ENCODE measurements around the gene AKAP11. TPM values are rescaled to one million over a fixed set of nuclear protein-coding genes. Genes with fewer than 3 reads are reported as not detected.
A peak's percentile ranks its signal among the peaks of the same experiment; 100 is the strongest.
"Not testable (repeated sequence)": the region's sequence is repeated elsewhere in the genome, so short reads cannot be mapped to it uniquely, and the experiment has no call there.

AKAP11 gene
- 11.8 and 12.6 TPM in 2 replicates for total RNA-seq (2014; rRNA removed; shearing (Covaris generic))
- 9.0 and 11.7 TPM in 2 replicates for polyA plus RNA-seq (2014; cell fraction: nucleus; rRNA removed)

GRCh38 chr13:42272115-42272803 is at the start of gene AKAP11:
AKAP11 (plus strand) TSS chr13:42272152; CDS start chr13:42286349, 14,197 bp downstream.
- DNase-seq (ENCODE audit: extremely low read depth, low read depth), result no peak

GRCh38 chr13:42223681-42224080 is 48.3 kb upstream of the AKAP11 start:
- DNase-seq (ENCODE audit: extremely low read depth, low read depth), result no peak

- DNase-seq (ENCODE audit: extremely low read depth, low read depth), result no peak
Observed at GRCh38 chr13:42225051-42225450, 46.9 kb upstream of the AKAP11 start.

- not testable (repeated sequence) for DNase-seq (ENCODE audit: extremely low read depth, low read depth)
Observed at GRCh38 chr13:42226759-42227158, 45.2 kb upstream of the AKAP11 start.

- DNase-seq (ENCODE audit: extremely low read depth, low read depth), result no peak
Observed at GRCh38 chr13:42228527-42228926, 43.4 kb upstream of the AKAP11 start.

GRCh38 chr13:42229287-42229686 is 42.7 kb upstream of the AKAP11 start:
- DNase-seq (ENCODE audit: extremely low read depth, low read depth), result no peak

GRCh38 chr13:42232671-42233070 is 39.3 kb upstream of the AKAP11 start:
- no peak for DNase-seq (ENCODE audit: extremely low read depth, low read depth)

GRCh38 chr13:42233726-42234125 is 38.2 kb upstream of the AKAP11 start:
- no peak for DNase-seq (ENCODE audit: extremely low read depth, low read depth)

- DNase-seq (ENCODE audit: extremely low read depth, low read depth), result no peak
Observed at GRCh38 chr13:42239161-42239560, 32.8 kb upstream of the AKAP11 start.

- DNase-seq (ENCODE audit: extremely low read depth, low read depth), result no peak
Observed at GRCh38 chr13:42239644-42240043, 32.3 kb upstream of the AKAP11 start.

GRCh38 chr13:42246541-42246940 is 25.4 kb upstream of the AKAP11 start:
- DNase-seq (ENCODE audit: extremely low read depth, low read depth), result no peak

- DNase-seq (ENCODE audit: extremely low read depth, low read depth), result no peak
Observed at GRCh38 chr13:42247883-42248282, 24.1 kb upstream of the AKAP11 start.

GRCh38 chr13:42255886-42256285 is 16.1 kb upstream of the AKAP11 start:
- no peak for DNase-seq (ENCODE audit: extremely low read depth, low read depth)

GRCh38 chr13:42258747-42259146 is 13.2 kb upstream of the AKAP11 start:
- no peak for DNase-seq (ENCODE audit: extremely low read depth, low read depth)

- DNase-seq (ENCODE audit: extremely low read depth, low read depth), result no peak
Observed at GRCh38 chr13:42259515-42259914, 12.4 kb upstream of the AKAP11 start.

GRCh38 chr13:42260903-42261654 is 10.9 kb upstream of the AKAP11 start:
- DNase-seq (ENCODE audit: extremely low read depth, low read depth), result no peak

GRCh38 chr13:42266473-42266872 is 5.5 kb upstream of the AKAP11 start:
- DNase-seq (ENCODE audit: extremely low read depth, low read depth), result no peak

GRCh38 chr13:42270160-42270856 is 1.6 kb upstream of the AKAP11 start:
- DNase-seq (ENCODE audit: extremely low read depth, low read depth), result no peak

- DNase-seq (ENCODE audit: extremely low read depth, low read depth), result no peak
Observed at GRCh38 chr13:42270857-42271215, 1.1 kb upstream of the AKAP11 start.

GRCh38 chr13:42271337-42272114 is 426 bp upstream of the AKAP11 start:
- DNase-seq (ENCODE audit: extremely low read depth, low read depth), result peak; percentile 82

GRCh38 chr13:42272804-42273175 is 838 bp downstream of the AKAP11 start:
- DNase-seq (ENCODE audit: extremely low read depth, low read depth), result no peak
